OCI-LY7 (cell line): Measurements from ENCODE around the gene UGT2B10. TPM values are rescaled to one million over a fixed set of nuclear protein-coding genes. Genes with fewer than 3 reads are reported as not detected.

Experiments
- BruUV-seq: library from RNA; stranded (reverse); fragments of 400-500 nt; replicated peaks from 2 replicates; lab custom pipeline; 2021; lab: Mats Ljungman, UMichigan
- CTCF ChIA-PET: fragments of 300-600 bp; sonication (Branson Sonifier 250); formaldehyde crosslinking; loops from one replicate; lab custom pipeline; 2022; ENCODE audit warnings: antibody characterized with exemption; ENCODE audit not compliant: unreplicated experiment; lab: Charles Lee
- POLR2A ChIA-PET: fragments of 300-600 bp; sonication (Branson Sonifier 250); formaldehyde crosslinking; loops from one replicate; lab custom pipeline; 2022; ENCODE audit warnings: antibody characterized with exemption; lab: Charles Lee
- DNase-seq: peaks from one replicate; pipeline ENCODE4 v3.0.0-alpha.2; 2015; ENCODE audit warnings: low spot score
- H2AFZ ChIP-seq: fragments of 200-600 bp; sonication (generic), shearing (Covaris generic); 2 replicates; pipeline ENCODE4 v1.6.1; 2014; ENCODE audit warnings: mild to moderate bottlenecking, antibody characterized with exemption, low read length, moderate library complexity
- H3K27ac ChIP-seq: fragments of 200-600 bp; sonication (generic); 2 replicates; pipeline ENCODE4 v1.5.1; 2014; ENCODE audit warnings: mixed run types, low read depth, mild to moderate bottlenecking, moderate library complexity, low read length, inconsistent platforms; ENCODE audit not compliant: poor library complexity, severe bottlenecking
- H3K36me3 ChIP-seq: fragments of 200-600 bp; sonication (generic); 2 replicates; pipeline ENCODE4 v1.6.1; 2014; ENCODE audit warnings: mild to moderate bottlenecking, antibody characterized with exemption, low read length, moderate library complexity, mixed read lengths; ENCODE audit not compliant: insufficient read depth
- H3K4me1 ChIP-seq: fragments of 200-600 bp; sonication (generic); 2 replicates; pipeline ENCODE4 v1.5.1; 2014; ENCODE audit warnings: mild to moderate bottlenecking, low read length; ENCODE audit not compliant: insufficient read depth, poor library complexity, severe bottlenecking
- H3K4me2 ChIP-seq: fragments of 200-600 bp; sonication (generic); 2 replicates; pipeline ENCODE4 v1.6.1; 2014; ENCODE audit warnings: mild to moderate bottlenecking, low read length
- H3K4me3 ChIP-seq: fragments of 200-600 bp; sonication (generic); 2 replicates; pipeline ENCODE4 v1.5.1; 2014; ENCODE audit warnings: mild to moderate bottlenecking, low read depth, low read length; ENCODE audit not compliant: poor library complexity, severe bottlenecking
- H3K79me2 ChIP-seq: fragments of 200-600 bp; sonication (generic); 2 replicates; pipeline ENCODE4 v1.6.1; 2016; ENCODE audit warnings: low read depth, mild to moderate bottlenecking, low read length, moderate library complexity, mixed read lengths; ENCODE audit not compliant: insufficient read depth
- H3K9me2 ChIP-seq: fragments of 200-600 bp; sonication (generic); 2 replicates; pipeline ENCODE4 v1.6.1; 2016; ENCODE audit warnings: mild to moderate bottlenecking, low read length, mixed read lengths; ENCODE audit not compliant: insufficient read depth
- H3K9me3 ChIP-seq: fragments of 200-600 bp; sonication (generic); 2 replicates; pipeline ENCODE4 v1.6.1; 2014; ENCODE audit warnings: mild to moderate bottlenecking, mixed run types, low read length, mixed read lengths
- H4K20me1 ChIP-seq: fragments of 200-600 bp; sonication (generic); 2 replicates; pipeline ENCODE4 v1.6.1; 2014; ENCODE audit warnings: mild to moderate bottlenecking, antibody characterized with exemption, low read length, moderate library complexity, mixed read lengths; ENCODE audit not compliant: insufficient read depth
- CTCF ChIP-seq: fragments of 200-600 bp; sonication (generic); conservative IDR thresholded peaks from 2 replicates; pipeline ENCODE4 v1.5.1; 2014; ENCODE audit warnings: mild to moderate bottlenecking, antibody characterized with exemption, low read length, moderate library complexity, mixed read lengths
- EZH2phosphoT487 ChIP-seq: fragments of 200-600 bp; sonication (generic); IDR thresholded peaks from 2 replicates; pipeline ENCODE4 v1.6.1; 2018; ENCODE audit warnings: low read depth, borderline replicate concordance, mild to moderate bottlenecking, mixed run types, antibody characterized with exemption, low read length, moderate library complexity, mixed read lengths
- intact Hi-C: fragments of 100-400 bp; cut with micrococcal nuclease; formaldehyde crosslinking; loops from one replicate; pipeline ENCODE4 v1.10.0; 2022; ENCODE audit not compliant: unreplicated experiment
- total RNA-seq, 2 experiments: library from RNA; depleted of rRNA in 1 of 2; stranded (reverse); fragments of >200 nt in 1 of 2; shearing (Covaris generic) in 1 of 2; gene quantifications; 2 replicates each; pipeline ENCODE4 v1.2.3, GENCODE V29; 2014 to 2022

Gene UGT2B10
- total RNA-seq, 2 experiments from 2014 or later = not detected

DNA sequence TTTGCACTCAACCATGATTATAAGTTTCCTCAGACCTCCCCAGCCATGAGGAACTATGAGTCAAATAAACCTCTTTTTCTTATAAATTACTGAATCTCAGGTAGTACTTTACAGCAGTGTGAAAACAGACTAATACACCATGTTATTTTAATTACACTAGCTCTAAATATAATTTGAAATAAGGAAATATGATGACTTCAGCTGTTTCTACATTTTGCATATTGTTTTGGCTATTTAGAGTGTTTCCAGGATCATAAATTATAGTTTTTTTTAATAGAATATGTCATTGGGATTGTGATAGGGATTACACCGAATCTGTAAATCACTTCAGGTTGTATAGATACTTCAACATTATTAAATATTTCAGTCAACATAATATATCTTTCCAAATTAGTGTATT lies 43.9 kb downstream of the UGT2B10 start:
- Histone ChIP-seq H3K4me2 (no peak overlapping the region), H4K20me1 (no peaks in the 10 kb centered on the region), H2AFZ (no peak overlapping the region), H3K9me3 (no peaks in the 10 kb centered on the region), H3K9me2 (no peaks in the 10 kb centered on the region), H3K4me1 (no peaks in the 10 kb centered on the region), H3K27ac (no peak overlapping the region), H3K36me3 (no peaks in the 10 kb centered on the region), H3K4me3 (no peak overlapping the region), H3K79me2 (no peaks in the 10 kb centered on the region)
- intact Hi-C loops = no loop called here
- TF ChIP-seq EZH2phosphoT487 = no peak
- no peak for TF ChIP-seq CTCF
- no TSS peak for BruUV-seq
- ChIA-PET POLR2A (interaction anchor here (0.9 kb wide), 1 partner anchor 13 kb away, joined by 3 read pairs; no protein-coding TSS in a partner anchor), CTCF (no interaction called here)
- no peak for DNase-seq

DNA sequence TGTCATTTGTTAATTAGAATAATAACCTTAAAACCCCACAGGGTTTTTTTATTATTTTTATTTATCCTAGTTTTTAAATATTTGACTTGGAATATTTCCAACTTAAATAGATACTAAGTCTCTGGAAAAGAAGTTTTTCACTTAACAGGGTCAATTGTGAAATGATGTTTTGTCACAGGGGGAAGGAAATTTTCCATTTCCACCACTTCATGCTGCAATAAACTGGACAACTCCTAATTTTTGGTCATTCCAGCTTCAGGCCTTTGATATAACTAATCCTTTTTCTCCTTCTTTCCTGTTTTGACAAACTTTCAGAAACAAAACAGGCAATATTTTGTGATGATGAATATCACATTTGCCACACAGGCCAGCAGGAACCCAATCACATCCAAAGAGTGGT lies 45.3 kb downstream of the UGT2B10 start:
- Histone ChIP-seq H3K27ac (no peak overlapping the region), H3K9me2 (no peaks in the 10 kb centered on the region), H3K79me2 (no peaks in the 10 kb centered on the region), H3K4me3 (no peak overlapping the region), H2AFZ (no peak overlapping the region), H4K20me1 (no peaks in the 10 kb centered on the region), H3K9me3 (no peaks in the 10 kb centered on the region), H3K4me2 (no peak overlapping the region), H3K36me3 (no peaks in the 10 kb centered on the region), H3K4me1 (no peaks in the 10 kb centered on the region)
- no TSS peak for BruUV-seq
- ChIA-PET CTCF (no interaction called here), POLR2A (no interaction called here)
- no peak for DNase-seq
- TF ChIP-seq EZH2phosphoT487 (no peak), CTCF (no peak)
- intact Hi-C loops = no loop called here

- Histone ChIP-seq H3K9me2 (no peaks in the 10 kb centered on the region), H3K9me3 (no peaks in the 10 kb centered on the region), H3K4me1 (no peaks in the 10 kb centered on the region), H3K36me3 (no peaks in the 10 kb centered on the region), H3K79me2 (no peaks in the 10 kb centered on the region), H2AFZ (no peak overlapping the region), H3K4me3 (no peak overlapping the region), H3K27ac (no peak overlapping the region), H3K4me2 (no peak overlapping the region), H4K20me1 (no peaks in the 10 kb centered on the region)
- TF ChIP-seq EZH2phosphoT487 (no peak), CTCF (no peak)
- no TSS peak for BruUV-seq
- ChIA-PET CTCF (interaction anchor here (0.6 kb wide), 1 partner anchor 19 kb away, joined by 3 read pairs; no protein-coding TSS in a partner anchor), POLR2A (interaction anchor here (0.7 to 1.2 kb wide), 2 partner anchors 9 to 647 kb away, joined by 3 read pairs; no protein-coding TSS in a partner anchor)
- no peak for DNase-seq
- intact Hi-C loops = no loop called here
Observed at GRCh38 chr4:68864438-68865187, 48.8 kb downstream of the UGT2B10 start.
